B cell (primary cell): ENCODE measurements around the gene PYGO1. TPM values are rescaled to one million over a fixed set of nuclear protein-coding genes. Genes with fewer than 3 reads are reported as not detected.
A peak's percentile ranks its signal among the peaks of the same experiment; 100 is the strongest.
"Not testable (repeated sequence)": the region's sequence is repeated elsewhere in the genome, so short reads cannot be mapped to it uniquely, and the experiment has no call there.

Experiments used
- ATAC-seq: fragments of 200-7000 bp; cut with Tn5 transposase; one replicate; pipeline ENCODE4 v1.10.0; 2021; ENCODE audit warnings: low read depth, mild to moderate bottlenecking, moderate number of reproducible peaks, moderate library complexity
- CTCF ChIA-PET: fragments of 350-600 bp; sonication (Branson Sonifier 250); formaldehyde crosslinking; loops from one replicate; lab custom pipeline; 2021; ENCODE audit warnings: antibody characterized with exemption, inconsistent platforms; lab: Charles Lee
- POLR2A ChIA-PET: fragments of 350-600 bp; sonication (Branson Sonifier 250); formaldehyde crosslinking; loops from one replicate; lab custom pipeline; 2021; ENCODE audit warnings: antibody characterized with exemption; lab: Charles Lee
- DNase-seq: peaks from one replicate; pipeline ENCODE4 v3.0.0; 2013
- H2AFZ ChIP-seq: 2 replicates; pipeline ENCODE4 v1.6.1; 2012; ENCODE audit warnings: mild to moderate bottlenecking, low read depth, low read length; ENCODE audit not compliant: insufficient read depth, poor library complexity, severe bottlenecking
- H3K27ac ChIP-seq, 2 donors: 1 replicate in 1 of 2; 2 replicates in 1 of 2; pipeline ENCODE4 v1.5.1; 2012 to 2013; ENCODE audit warnings: low read length in 2 of 2, mild to moderate bottlenecking in 2 of 2, moderate library complexity in 1 of 2
- H3K27me3 ChIP-seq, 4 experiments: fragments of 200-600 bp in 1 of 4; sonication (generic) in 1 of 4; replicated peaks in 1 of 4; 1 replicate in 2 of 4; 2 replicates in 2 of 4; pipeline versions ENCODE4 v1.6.1 to v1.7.0; 2013 to 2016; ENCODE audit warnings: low read length in 3 of 4, mild to moderate bottlenecking in 2 of 4, mixed read lengths in 1 of 4, moderate library complexity in 1 of 4; ENCODE audit not compliant: insufficient read depth in 4 of 4, control insufficient read depth in 3 of 4; ENCODE audit errors: control extremely low read depth in 1 of 4
- H3K36me3 ChIP-seq, 2 experiments: replicated peaks in 1 of 2; 1 replicate in 1 of 2; 2 replicates in 1 of 2; pipeline versions ENCODE4 v1.6.1 to v1.7.1; 2013; ENCODE audit warnings: low read length in 1 of 2; ENCODE audit not compliant: insufficient read depth in 2 of 2, control insufficient read depth in 1 of 2; ENCODE audit errors: control extremely low read depth in 1 of 2, extremely low read depth in 1 of 2
- H3K4me1 ChIP-seq, 2 donors: fragments of 200-600 bp in 1 of 2; sonication (generic) in 1 of 2; 1 replicate in 1 of 2; 2 replicates in 1 of 2; pipeline versions ENCODE4 v1.5.1 to v1.6.1; 2013 to 2017; ENCODE audit warnings: low read length in 2 of 2; ENCODE audit not compliant: control insufficient read depth in 2 of 2, insufficient read depth in 2 of 2
- H3K4me2 ChIP-seq: replicated peaks from 2 replicates; pipeline ENCODE3; 2012; ENCODE audit warnings: mild to moderate bottlenecking, low read depth, low read length; ENCODE audit not compliant: poor library complexity, severe bottlenecking
- H3K4me3 ChIP-seq, 5 experiments: fragments of 200-600 bp in 1 of 5; sonication (generic) in 1 of 5; 1 replicate in 3 of 5; 2 replicates in 2 of 5; pipeline versions ENCODE4 v1.5.1 to v1.7.0; 2011 to 2016; ENCODE audit warnings: low read length in 4 of 5, mild to moderate bottlenecking in 4 of 5, low read depth in 2 of 5, control low read depth in 1 of 5, moderate library complexity in 1 of 5; ENCODE audit not compliant: insufficient read depth in 1 of 5; ENCODE audit errors: control extremely low read depth in 1 of 5, extremely low read depth in 1 of 5
- H3K79me2 ChIP-seq: fragments of 200-600 bp; sonication (generic); one replicate; pipeline ENCODE4 v1.6.0; 2016; ENCODE audit warnings: low read length; ENCODE audit not compliant: control insufficient read depth, insufficient read depth
- H3K9ac ChIP-seq: fragments of 200-600 bp; sonication (generic); 2 replicates; pipeline ENCODE4 v1.6.1; 2017; ENCODE audit warnings: mild to moderate bottlenecking, low read length, moderate library complexity
- H3K9me3 ChIP-seq, 3 donors: one replicate each; pipeline versions ENCODE4 v1.6.1 to v1.7.1; 2013; ENCODE audit warnings: low read length in 2 of 3; ENCODE audit not compliant: control insufficient read depth in 2 of 3, insufficient read depth in 1 of 3; ENCODE audit errors: control extremely low read depth in 1 of 3
- H4K20me1 ChIP-seq: 2 replicates; pipeline ENCODE4 v1.6.0; 2012; ENCODE audit warnings: mild to moderate bottlenecking, low read length; ENCODE audit not compliant: insufficient read depth, control insufficient read depth, poor library complexity, severe bottlenecking
- H3K27ac Mint-ChIP-seq: one replicate; pipeline ENCODE4 v1.8.0; 2021; ENCODE audit warnings: mixed read lengths
- H3K27me3 Mint-ChIP-seq: one replicate; pipeline ENCODE4 v1.8.0; 2021; ENCODE audit warnings: mixed read lengths
- H3K4me1 Mint-ChIP-seq: one replicate; pipeline ENCODE4 v1.8.0; 2021; ENCODE audit warnings: mixed read lengths
- H3K4me3 Mint-ChIP-seq: one replicate; pipeline ENCODE4 v1.8.0; 2021; ENCODE audit warnings: mixed read lengths
- H3K9me3 Mint-ChIP-seq: one replicate; pipeline ENCODE4 v1.8.0; 2022; ENCODE audit warnings: mixed read lengths; ENCODE audit not compliant: insufficient read depth
- CTCF ChIP-seq: fragments of 200-600 bp; IDR thresholded peaks from one replicate; pipeline ENCODE4 v1.8.0; 2022; ENCODE audit warnings: antibody characterized with exemption, mild to moderate bottlenecking
- EZH2 ChIP-seq: IDR thresholded peaks from 2 replicates; pipeline ENCODE4 v1.6.1; 2012; ENCODE audit warnings: borderline replicate concordance, low read depth, mild to moderate bottlenecking, moderate library complexity, low read length; ENCODE audit not compliant: insufficient read depth, poor library complexity, severe bottlenecking
- WGBS: methylation state at CpG from one replicate; pipeline ENCODE4 v1.1.5; 2013; ENCODE audit warnings: missing lambda C conversion rate; ENCODE audit not compliant: insufficient coverage; 5-methylcytosine and 5-hydroxymethylcytosine counted together
- intact Hi-C: fragments of 100-400 bp; cut with micrococcal nuclease; formaldehyde crosslinking; loops from one replicate; pipeline ENCODE4 v1.10.0; 2022
- polyA plus RNA-seq: library from polyadenylated mRNA; depleted of rRNA; stranded (reverse); fragments of >200 nt; gene quantifications from 2 replicates; pipeline ENCODE4 v1.2.3, GENCODE V29; 2012
- total RNA-seq, 2 donors: library from RNA; stranded (reverse); fragments of 120-200 nt in 1 of 2; gene quantifications; 1 replicate in 1 of 2; 2 replicates in 1 of 2; pipeline versions ENCODE4 v1.2.3 to v1.2.4, GENCODE V29; 2013 to 2022

PYGO1 gene
- total and polyA plus RNA-seq, 2 donors (not counting 1 experiment from before 2014, with no cell fraction given): 0.02 TPM; not detected in 1

GRCh38 chr15:55499151-55499550 is 89.0 kb downstream of the PYGO1 start:
- peaks cover 12% of the 10 kb centered on the region for H3K27me3 Mint-ChIP-seq
- POLR2A ChIA-PET: no interaction called here
- CTCF ChIA-PET: no interaction called here
- WGBS: 98% methylated on average over 7 of the region's 7 CpGs
- H3K9me3 Mint-ChIP-seq: no peaks in the 10 kb centered on the region
- peaks cover 15% of the 10 kb centered on the region for H3K4me1 Mint-ChIP-seq
- TF ChIP-seq EZH2 (no peak), CTCF (no peak)
- H3K4me1 ChIP-seq: peaks cover 4 to 9% of the 10 kb centered on the region in 2 donors
- no peak overlapping the region for H3K27ac ChIP-seq
- H4K20me1 ChIP-seq: no peaks in the 10 kb centered on the region
- H2AFZ ChIP-seq: peak overlapping the region; percentile 87
- no peak overlapping the region for H3K9ac ChIP-seq
- no peaks in the 10 kb centered on the region for H3K36me3 ChIP-seq
- no peaks in the 10 kb centered on the region for H3K79me2 ChIP-seq
- peaks cover 0 to 1% (median 0%) of the 10 kb centered on the region in 3 donors for H3K9me3 ChIP-seq
- H3K4me2 ChIP-seq: peak overlapping the region; percentile 79
- intact Hi-C loops: loop anchor here (5.0 kb wide), 1 partner anchor 968 kb away; the partner anchor contains the start of gene MNS1
- H3K27me3 ChIP-seq: no peaks in the 10 kb centered on the region
- no peak for DNase-seq
- H3K4me3 Mint-ChIP-seq: peak overlapping the region; percentile 92
- no peak overlapping the region for H3K4me3 ChIP-seq
- no peak for ATAC-seq
- no peak overlapping the region for H3K27ac Mint-ChIP-seq

GRCh38 chr15:55498109-55498938 is 89.8 kb downstream of the PYGO1 start:
- peak overlapping the region; percentile 69 for H3K27ac Mint-ChIP-seq
- H3K4me1 ChIP-seq, H3K27me3 ChIP-seq, H3K36me3 ChIP-seq, H3K79me2 ChIP-seq, H4K20me1 ChIP-seq, H3K9me3 Mint-ChIP-seq, H3K9me3 ChIP-seq: not testable (repeated sequence)
- H3K4me3 Mint-ChIP-seq: peak overlapping the region; percentile 92
- Histone ChIP-seq H3K27ac (peak overlapping the region; percentile 40 to 51), H3K9ac (peak overlapping the region; percentile 79), H3K4me2 (peak overlapping the region; percentile 79), H2AFZ (peak overlapping the region; percentile 87), H3K4me3 (peak overlapping the region; percentile 69 to 94 (median 74))
- CTCF ChIA-PET: interaction anchor here (0.6 to 1.2 kb wide), 3 partner anchors 12 to 301 kb away, joined by 3 read pairs; partner anchors contain the start of gene RSL24D1
- peak; percentile 80 for ATAC-seq
- WGBS: 5% methylated on average over 41 of the region's 55 CpGs
- POLR2A ChIA-PET: interaction anchor here (1.1 kb wide), 1 partner anchor 179 kb away, joined by 8 read pairs; the partner anchor contains the start of genes PIGB and PIGBOS1
- intact Hi-C loops: loop anchor here (5.0 kb wide), 1 partner anchor 969 kb away; the partner anchor contains the start of gene MNS1
- H3K27me3 Mint-ChIP-seq: peaks cover 11% of the 10 kb centered on the region
- DNase-seq: peak; percentile 84
- peaks cover 15% of the 10 kb centered on the region for H3K4me1 Mint-ChIP-seq
